ENCODE measurements around the gene RNF111.

RNF111 gene

DNA sequence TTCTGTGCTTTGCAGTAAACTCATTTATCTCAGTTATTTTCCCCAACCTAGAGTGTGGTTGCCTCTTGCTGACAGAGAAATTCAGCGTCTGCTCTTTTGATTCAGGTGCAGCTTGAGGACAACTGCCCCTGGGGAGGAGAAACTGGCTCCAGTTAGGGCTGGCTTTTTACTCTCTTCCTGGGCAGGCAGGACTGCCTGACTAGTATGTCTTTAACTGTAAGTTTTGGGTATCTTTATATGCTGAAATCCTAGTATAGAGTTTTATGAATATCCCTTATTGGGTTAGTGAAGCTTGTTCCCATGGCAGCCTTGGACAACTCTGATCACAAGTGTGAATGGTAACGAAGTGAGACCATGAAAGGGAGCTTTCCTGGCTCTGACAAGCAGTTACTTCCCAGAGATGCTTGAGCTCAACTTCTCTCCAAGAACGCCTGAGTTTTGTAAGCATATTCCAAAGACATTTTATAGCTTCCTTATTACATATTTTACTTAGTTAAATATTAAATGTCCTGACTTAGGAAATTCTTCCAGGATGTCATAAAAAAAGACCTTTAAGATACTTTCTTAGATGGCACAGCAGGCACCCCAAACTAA, 144.6 kb downstream of the RNF111 start:
- TF ChIP-seq, protein P1, sequence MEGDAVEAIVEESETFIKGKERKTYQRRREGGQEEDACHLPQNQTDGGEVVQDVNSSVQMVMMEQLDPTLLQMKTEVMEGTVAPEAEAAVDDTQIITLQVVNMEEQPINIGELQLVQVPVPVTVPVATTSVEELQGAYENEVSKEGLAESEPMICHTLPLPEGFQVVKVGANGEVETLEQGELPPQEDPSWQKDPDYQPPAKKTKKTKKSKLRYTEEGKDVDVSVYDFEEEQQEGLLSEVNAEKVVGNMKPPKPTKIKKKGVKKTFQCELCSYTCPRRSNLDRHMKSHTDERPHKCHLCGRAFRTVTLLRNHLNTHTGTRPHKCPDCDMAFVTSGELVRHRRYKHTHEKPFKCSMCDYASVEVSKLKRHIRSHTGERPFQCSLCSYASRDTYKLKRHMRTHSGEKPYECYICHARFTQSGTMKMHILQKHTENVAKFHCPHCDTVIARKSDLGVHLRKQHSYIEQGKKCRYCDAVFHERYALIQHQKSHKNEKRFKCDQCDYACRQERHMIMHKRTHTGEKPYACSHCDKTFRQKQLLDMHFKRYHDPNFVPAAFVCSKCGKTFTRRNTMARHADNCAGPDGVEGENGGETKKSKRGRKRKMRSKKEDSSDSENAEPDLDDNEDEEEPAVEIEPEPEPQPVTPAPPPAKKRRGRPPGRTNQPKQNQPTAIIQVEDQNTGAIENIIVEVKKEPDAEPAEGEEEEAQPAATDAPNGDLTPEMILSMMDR (IDR thresholded peaks at IDR 0.05; ENCODE audit: low read depth, low read length, missing control alignments), result no peak
- DNase-seq (ENCODE audit: low read depth), result no peak
- in situ Hi-C loops (cut with HindIII; ENCODE audit: low sequenced_read_pairs), result no loop called here
- H3K4me3 ChIP-seq (ENCODE audit: low read depth, low read length), result no peak overlapping the region

- DNase-seq (ENCODE audit: low read depth), result no peak
- TF ChIP-seq, protein P1 (IDR thresholded peaks at IDR 0.05; ENCODE audit: low read depth, low read length, missing control alignments), result no peak
- no peak overlapping the region for H3K4me3 ChIP-seq (ENCODE audit: low read depth, low read length)
- in situ Hi-C loops (cut with HindIII; ENCODE audit: low sequenced_read_pairs), result no loop called here
Measured at GRCh38 chr15:59133929-59134427, 146.5 kb downstream of the RNF111 start.

DNA sequence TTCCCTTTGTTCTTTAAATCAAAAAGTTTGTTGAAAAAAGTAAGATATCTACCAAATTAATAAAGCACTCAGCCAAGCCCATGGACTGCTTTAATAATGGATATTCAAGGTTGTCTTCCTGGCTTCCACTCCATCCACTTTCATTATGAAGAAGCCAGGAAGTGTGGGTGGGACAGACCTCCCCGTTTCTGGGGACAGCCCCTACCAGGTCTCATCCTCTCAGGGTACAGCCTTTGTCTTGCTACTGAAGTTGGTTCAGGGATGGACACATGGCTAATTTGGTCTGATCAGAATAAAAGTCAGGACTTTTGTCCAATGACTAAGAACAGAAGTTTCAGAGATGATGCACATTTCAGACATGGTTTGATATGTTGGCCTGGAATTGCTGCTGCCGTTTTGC, 150.1 kb downstream of the RNF111 start:
- TF ChIP-seq, protein P1 (IDR thresholded peaks at IDR 0.05; ENCODE audit: low read depth, low read length, missing control alignments), result no peak
- in situ Hi-C loops (cut with HindIII; ENCODE audit: low sequenced_read_pairs), result no loop called here
- no peak overlapping the region for H3K4me3 ChIP-seq (ENCODE audit: low read depth, low read length)
- DNase-seq (ENCODE audit: low read depth), result no peak

DNA sequence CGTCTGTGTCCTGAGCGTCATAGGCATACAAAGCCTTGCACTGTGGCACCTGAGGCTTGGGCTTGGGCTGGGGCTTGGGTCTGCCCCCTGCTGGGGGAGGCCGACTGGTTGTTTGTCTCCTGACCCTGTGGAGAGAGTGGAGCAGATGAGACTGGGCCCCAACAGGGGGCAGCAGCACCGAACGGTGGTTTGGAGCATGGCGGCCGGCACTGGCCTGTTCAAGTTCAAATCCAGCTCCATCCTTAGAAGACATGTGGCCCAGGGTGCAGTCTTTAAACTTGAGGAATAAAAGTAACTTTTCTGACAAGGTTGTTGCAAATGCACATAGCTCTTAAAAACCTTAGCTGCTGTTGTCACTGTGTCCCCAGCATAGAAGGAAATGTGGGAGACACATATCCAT, 150.8 kb downstream of the RNF111 start:
- no peak overlapping the region for H3K4me3 ChIP-seq (ENCODE audit: low read depth, low read length)
- TF ChIP-seq, protein P1 (IDR thresholded peaks at IDR 0.05; ENCODE audit: low read depth, low read length, missing control alignments), result peak; percentile 51
- in situ Hi-C loops (cut with HindIII; ENCODE audit: low sequenced_read_pairs), result no loop called here
- no peak for DNase-seq (ENCODE audit: low read depth)

GRCh38 chr15:59140422-59141226, 153.2 kb downstream of the RNF111 start:
- TF ChIP-seq, protein P1 (IDR thresholded peaks at IDR 0.05; ENCODE audit: low read depth, low read length, missing control alignments), result no peak
- in situ Hi-C loops (cut with HindIII; ENCODE audit: low sequenced_read_pairs), result no loop called here
- no peak for DNase-seq (ENCODE audit: low read depth)
- no peak overlapping the region for H3K4me3 ChIP-seq (ENCODE audit: low read depth, low read length)

- DNase-seq (ENCODE audit: low read depth), result no peak
- no peak overlapping the region for H3K4me3 ChIP-seq (ENCODE audit: low read depth, low read length)
- TF ChIP-seq, protein P1 (IDR thresholded peaks at IDR 0.05; ENCODE audit: low read depth, low read length, missing control alignments), result no peak
- in situ Hi-C loops (cut with HindIII; ENCODE audit: low sequenced_read_pairs), result no loop called here
Measured at GRCh38 chr15:59143281-59143680, 155.8 kb downstream of the RNF111 start.

All from astrocyte of the cerebellum (primary cell).